Measurements from ENCODE around the gene C19orf18. TPM values are rescaled to one million over a fixed set of nuclear protein-coding genes. Genes with fewer than 3 reads are reported as not detected.
"Not testable (repeated sequence)": the region's sequence is repeated elsewhere in the genome, so short reads cannot be mapped to it uniquely, and the experiment has no call there.

The C19orf18 gene
- total and polyA plus RNA-seq, 3 donors from 2014 or later = 3.5 to 9.8 (median 8.7) TPM

DNA sequence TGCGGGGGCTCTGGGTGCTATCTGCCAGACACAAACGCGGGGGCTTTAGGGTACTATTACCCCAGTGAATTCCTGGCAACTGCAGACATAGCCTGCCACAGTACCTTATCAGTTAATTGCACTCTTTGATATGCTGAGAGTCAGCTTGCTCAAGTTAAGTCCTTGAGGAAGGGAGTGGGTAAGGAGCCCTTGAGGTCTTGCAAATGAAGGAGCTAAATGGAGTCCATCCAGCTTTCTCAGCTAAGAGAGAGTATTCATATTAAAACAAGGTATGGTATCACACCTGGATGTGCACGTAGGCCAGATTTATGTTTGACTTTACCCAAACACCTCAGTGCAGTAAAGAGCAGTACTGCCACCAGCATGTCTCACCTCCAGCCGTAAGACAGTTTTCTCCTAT lies 39.8 kb upstream of the C19orf18 start:
- Histone ChIP-seq H3K4me1 (no peaks in the 10 kb centered on the region), H3K9me3 (no peaks in the 10 kb centered on the region), H3K27ac (no peak overlapping the region), H3K36me3 (ENCODE audit: low read depth, missing control alignments) (no peaks in the 10 kb centered on the region), H3K27me3 (no peaks in the 10 kb centered on the region), H3K4me3 (no peak overlapping the region)
- no peak for TF ChIP-seq CTCF (IDR thresholded peaks at IDR 0.05)
- intact Hi-C loops (cut with DNase I; ENCODE audit: low total_unique reads) = no loop called here
- WGBS, 2 donors = 29 to 34% methylated on average over 5 of the region's 5 CpGs
- DNase-seq = no peak

DNA sequence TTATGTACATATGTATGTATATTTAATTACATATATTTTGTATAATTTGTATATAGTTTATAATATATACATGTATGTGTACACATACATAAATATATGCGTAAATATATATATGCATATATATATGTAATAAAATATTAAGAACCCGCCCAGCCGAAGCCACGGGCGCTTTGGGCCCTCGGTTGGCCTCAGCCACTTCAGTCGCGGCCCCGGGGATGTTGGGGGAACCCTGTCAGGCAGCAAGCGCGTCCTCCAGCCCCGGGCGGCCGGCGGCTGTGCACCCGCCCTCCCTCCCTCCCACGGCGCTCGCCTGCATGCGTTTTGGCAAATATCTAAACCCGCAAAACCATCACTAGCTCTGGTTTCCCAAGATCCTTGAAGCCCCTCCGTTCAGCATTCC lies 36.2 kb upstream of the C19orf18 start:
- intact Hi-C loops (cut with DNase I; ENCODE audit: low total_unique reads) = no loop called here
- H3K4me3 ChIP-seq = no peak overlapping the region
- no peaks in the 10 kb centered on the region for H3K27me3 ChIP-seq
- 31 to 56% methylated on average over 22 of the region's 22 CpGs for WGBS, 2 donors
- no peaks in the 10 kb centered on the region for H3K36me3 ChIP-seq (ENCODE audit: low read depth, missing control alignments)
- DNase-seq = no peak
- no peaks in the 10 kb centered on the region for H3K9me3 ChIP-seq
- no peak for TF ChIP-seq POLR2A (IDR thresholded peaks at IDR 0.05)
- TF ChIP-seq CTCF (IDR thresholded peaks at IDR 0.05) = no peak
- no peaks in the 10 kb centered on the region for H3K4me1 ChIP-seq
- no peak overlapping the region for H3K27ac ChIP-seq

- peak overlapping the region in 1 of 2 donors; percentile 25 for H3K27ac ChIP-seq
- intact Hi-C loops (cut with DNase I; ENCODE audit: low total_unique reads) = no loop called here
- WGBS, 2 donors = 9 to 17% methylated on average over 8 to 41 of the region's 41 CpGs
These were observed 35.5 kb upstream of the C19orf18 start for GRCh38 chr19:58009666-58010301.

DNA sequence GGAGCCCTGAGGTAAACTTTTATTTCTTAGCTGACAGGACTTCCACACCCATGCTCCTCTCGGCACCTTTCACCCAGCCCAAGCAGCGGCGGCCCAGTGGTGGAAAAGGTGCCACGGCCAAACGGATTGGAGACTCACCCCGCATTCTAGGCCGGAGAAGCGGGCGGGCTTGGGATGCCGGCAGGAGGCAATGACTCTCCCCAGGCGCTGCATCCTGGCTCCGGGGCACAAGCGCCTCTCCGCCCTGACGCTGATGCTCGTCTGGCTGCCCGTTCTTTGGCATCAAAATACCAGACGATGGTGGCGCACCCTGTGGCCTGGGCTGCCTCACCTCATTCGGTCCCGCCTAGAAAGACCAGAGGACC lies 34.9 kb upstream of the C19orf18 start:
- Histone ChIP-seq H3K4me3 (peak overlapping the region; percentile 46 to 61), H3K9me3 (no peaks in the 10 kb centered on the region), H3K27ac (no peak overlapping the region), H3K36me3 (ENCODE audit: low read depth, missing control alignments) (no peaks in the 10 kb centered on the region), H3K27me3 (no peaks in the 10 kb centered on the region), H3K4me1 (no peaks in the 10 kb centered on the region)
- no peak for DNase-seq
- TF ChIP-seq CTCF (IDR thresholded peaks at IDR 0.05) (no peak), POLR2A (IDR thresholded peaks at IDR 0.05) (no peak)
- intact Hi-C loops (cut with DNase I; ENCODE audit: low total_unique reads) = no loop called here
- WGBS, 2 donors = 5 to 6% methylated on average over 8 to 21 of the region's 21 CpGs

More at GRCh38 chr19:58009666-58010301, 35.5 kb upstream of the C19orf18 start:
- Histone ChIP-seq H3K27me3 (no peaks in the 10 kb centered on the region), H3K4me3 (peak overlapping the region; percentile 46 to 61), H3K4me1 (no peaks in the 10 kb centered on the region), H3K9me3 (no peaks in the 10 kb centered on the region), H3K36me3 (ENCODE audit: low read depth, missing control alignments) (no peaks in the 10 kb centered on the region)
- peak; percentile 93 for DNase-seq
- TF ChIP-seq CTCF (IDR thresholded peaks at IDR 0.05) = no peak
- no peak for TF ChIP-seq POLR2A (IDR thresholded peaks at IDR 0.05)

GRCh38 chr19:58008877-58009276 lies 34.5 kb upstream of the C19orf18 start:
- H3K27me3 ChIP-seq; H3K36me3 ChIP-seq (ENCODE audit: low read depth, missing control alignments); DNase-seq; H3K4me1 ChIP-seq; intact Hi-C loops (cut with DNase I; ENCODE audit: low total_unique reads); H3K9me3 ChIP-seq; H3K27ac ChIP-seq: not testable (repeated sequence)
- WGBS, 2 donors = 26 to 34% methylated on average over 10 of the region's 10 CpGs
- H3K4me3 ChIP-seq = peak overlapping the region in 1 of 2 donors; percentile 61
